ENCODE data around the gene AP2A2.

The AP2A2 gene

DNA sequence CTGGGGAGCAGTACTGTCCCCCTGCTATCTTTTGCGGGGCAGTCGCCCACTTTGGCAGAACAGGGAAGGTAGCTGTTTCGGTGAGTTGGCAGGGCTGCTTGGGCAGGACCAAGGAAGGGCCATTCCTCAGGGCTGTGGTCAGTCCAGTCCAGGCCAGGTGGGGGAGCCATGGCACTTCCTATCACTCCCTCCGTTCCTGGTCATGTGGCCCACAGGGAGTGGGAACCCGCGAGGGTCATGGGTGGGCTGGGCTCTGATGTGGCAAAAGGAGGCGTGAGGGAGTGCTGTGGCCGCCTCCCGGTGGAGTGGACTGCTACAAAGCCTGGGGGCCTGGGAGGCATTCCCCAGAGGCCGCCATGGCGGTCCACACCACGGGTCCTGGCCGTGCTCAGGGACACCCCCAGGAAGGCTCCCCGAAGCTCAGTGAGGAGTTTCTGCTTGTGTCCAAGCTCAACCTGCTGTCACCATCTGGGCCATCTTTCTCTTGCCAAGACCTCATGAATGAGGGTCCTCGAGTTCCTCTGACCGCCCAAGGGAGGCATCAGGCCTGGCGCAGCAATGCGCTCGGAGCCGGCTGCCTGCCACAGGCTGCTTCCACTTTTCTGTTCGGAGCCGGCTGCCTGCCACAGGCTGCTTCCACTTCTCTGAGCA, 27.0 kb upstream of the AP2A2 start:
- DNase-seq (ENCODE audit: low read depth, low spot score): no peak

DNA sequence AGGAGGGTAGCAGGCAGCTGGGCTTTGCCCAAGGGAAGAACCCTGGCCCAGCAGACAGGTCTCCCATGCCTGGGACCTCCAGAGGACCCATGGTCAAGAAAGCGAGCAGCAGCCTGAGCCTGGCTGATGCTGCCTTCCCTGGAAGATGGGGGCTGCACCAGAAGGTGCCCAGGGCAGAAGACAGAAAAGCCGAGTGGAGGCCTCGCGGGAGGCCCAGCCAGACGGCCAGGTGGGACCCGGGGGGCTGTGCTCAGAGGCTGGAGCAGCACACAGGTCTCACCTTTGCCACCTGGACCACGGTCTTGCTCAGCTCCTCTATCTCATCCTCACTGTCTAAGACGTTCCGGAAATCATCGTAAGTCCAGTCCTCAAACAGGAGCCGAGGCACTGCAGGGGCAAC, 25.9 kb upstream of the AP2A2 start:
- no peak for DNase-seq (ENCODE audit: low read depth, low spot score)

DNA sequence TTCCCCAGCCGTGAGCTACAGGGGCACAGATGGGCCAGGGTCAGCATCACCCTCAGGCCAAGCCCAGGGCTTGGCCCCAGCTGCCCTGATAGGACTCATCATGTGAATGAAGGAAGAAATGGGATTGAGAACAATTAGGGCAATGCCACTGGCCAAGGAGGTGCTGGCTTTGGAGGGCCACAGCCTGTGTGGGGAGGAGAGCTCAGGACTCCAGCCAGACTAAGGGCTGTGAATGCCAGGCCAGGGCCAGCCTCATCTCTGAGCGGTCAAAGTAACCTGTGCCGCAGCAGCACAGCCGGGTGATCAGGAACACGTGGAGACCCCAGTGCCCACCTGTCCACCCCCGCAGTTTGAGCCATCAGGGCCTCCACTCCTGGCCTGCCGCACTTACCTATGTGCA, 25.1 kb upstream of the AP2A2 start:
- DNase-seq (ENCODE audit: low read depth, low spot score): no peak

DNA sequence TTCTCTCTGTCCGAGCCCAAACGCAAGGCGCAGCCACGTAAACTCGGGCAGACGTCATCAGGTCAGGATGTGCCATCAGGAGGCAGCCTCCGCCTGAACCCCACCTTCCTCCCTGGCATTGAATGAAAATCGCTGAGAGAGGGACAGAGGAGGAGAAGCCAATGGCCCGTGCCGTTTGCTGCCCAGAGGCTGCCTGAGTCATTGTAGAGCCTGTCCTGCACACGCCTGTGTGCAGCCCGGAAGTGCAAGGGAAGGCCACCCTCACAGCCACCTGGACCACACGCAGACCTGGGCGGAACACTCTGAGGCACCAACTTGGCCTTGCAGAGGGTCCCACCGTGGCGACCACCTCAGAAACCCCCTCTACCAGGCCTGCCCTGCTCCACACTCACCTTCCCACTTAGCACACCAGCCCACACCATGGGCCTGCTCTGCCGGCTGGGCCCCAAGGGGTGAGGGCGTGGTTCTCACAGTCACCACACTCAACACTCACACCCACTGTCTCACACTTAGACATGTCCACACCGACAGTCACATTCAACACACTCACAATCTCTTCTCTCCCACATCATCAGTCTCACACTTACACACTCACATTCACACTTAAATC, 24.1 kb upstream of the AP2A2 start:
- no peak for DNase-seq (ENCODE audit: low read depth, low spot score)

DNA sequence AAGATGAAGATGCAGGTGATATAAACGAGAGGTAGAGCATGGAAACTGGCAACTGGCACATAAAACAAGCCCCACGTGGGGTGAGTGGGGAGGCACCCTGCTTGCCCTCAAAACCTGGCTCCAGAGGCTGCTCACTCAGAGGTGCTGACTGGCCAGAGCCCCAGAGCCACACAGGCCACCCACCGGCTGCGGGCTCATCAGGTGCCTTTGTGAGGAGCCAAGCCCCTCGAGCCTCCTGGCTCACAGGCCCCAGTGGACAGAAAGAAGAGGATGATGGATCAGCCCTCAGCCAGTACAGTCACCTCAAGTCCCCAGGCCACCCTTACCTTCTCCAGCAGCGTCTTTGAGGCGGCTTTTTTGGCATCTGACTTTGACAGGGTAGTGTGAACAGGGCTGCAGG, 21.3 kb upstream of the AP2A2 start:
- no peak for DNase-seq (ENCODE audit: low read depth, low spot score)

DNA sequence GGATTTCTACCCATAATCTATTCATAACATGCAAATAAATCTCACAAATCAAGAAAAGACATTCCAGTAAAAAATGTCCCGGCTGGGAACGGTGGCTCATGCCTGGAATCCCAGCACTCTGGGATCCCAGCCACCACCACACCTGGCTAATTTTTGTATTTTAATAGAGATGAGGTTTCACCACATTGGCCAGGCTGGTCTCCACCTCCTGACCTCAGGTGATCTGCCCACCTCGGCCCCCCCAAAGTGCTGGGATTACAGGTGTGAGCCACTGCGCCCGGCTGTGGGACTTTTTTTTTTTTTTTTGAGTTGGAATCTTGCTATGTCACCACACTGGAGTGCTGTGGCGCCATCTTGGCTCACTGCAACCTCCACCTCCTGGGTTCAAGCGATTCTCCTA, 19.7 kb upstream of the AP2A2 start:
- no peak for DNase-seq (ENCODE audit: low read depth, low spot score)

DNA sequence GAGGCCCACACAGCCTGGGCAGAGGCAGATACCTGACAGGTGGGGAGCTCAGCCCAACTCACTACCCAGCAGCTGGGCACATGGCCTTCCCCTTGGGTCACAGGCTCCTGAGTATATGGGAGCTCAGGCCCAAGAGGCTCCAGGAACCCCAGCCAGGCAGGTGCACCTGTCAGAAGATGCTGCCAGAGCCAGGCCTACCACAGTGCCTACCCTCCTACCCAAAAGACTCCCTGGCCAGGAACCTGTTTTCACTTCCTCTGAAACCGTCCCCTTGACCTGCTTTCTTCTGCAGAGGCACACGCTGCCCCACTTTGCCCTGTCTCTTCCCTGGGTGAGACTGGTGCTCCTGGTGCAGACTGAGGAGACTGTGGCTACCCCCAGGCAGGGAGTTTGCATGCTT, 18.0 kb upstream of the AP2A2 start:
- no peak for DNase-seq (ENCODE audit: low read depth, low spot score)

DNA sequence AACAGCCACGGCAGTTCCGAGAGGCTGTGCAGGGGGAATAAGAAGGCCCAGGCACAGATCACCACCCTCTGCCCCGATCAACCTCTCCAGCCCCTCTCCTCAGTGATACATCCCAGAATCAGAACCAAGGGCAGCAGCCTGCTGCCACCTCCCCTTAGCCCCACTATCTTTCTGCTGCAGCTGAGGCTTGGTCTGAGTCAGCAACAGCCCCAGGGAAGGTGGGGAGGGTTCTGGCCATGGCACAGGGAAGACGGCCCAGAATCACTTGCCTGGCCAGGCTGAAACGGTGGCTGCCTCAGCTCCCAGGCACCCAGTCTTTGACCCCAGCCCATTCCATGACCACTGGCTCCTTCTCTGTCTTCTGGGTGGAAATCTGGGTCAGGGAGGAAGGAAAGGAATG, 17.4 kb upstream of the AP2A2 start:
- DNase-seq (ENCODE audit: low read depth, low spot score): no peak

DNA sequence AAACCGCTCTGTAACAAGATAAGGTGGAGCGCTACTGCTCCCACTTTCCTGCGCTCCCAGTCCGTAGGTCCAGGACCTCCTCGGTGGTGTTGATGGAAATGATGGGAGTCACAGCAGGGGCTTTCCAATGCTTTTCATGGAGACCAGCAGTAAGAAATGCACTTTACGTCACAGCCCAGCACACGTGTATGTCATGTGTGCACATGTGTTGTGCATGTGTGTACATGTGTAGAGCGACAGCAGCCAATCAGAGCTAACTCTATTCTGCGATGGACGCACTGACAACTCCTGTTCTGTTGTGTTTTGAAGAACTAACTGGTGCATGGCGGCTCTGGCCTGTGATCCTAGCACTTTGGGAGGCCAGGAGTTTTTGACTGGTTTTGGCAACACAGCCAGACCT, 16.3 kb upstream of the AP2A2 start:
- DNase-seq (ENCODE audit: low read depth, low spot score): no peak

DNA sequence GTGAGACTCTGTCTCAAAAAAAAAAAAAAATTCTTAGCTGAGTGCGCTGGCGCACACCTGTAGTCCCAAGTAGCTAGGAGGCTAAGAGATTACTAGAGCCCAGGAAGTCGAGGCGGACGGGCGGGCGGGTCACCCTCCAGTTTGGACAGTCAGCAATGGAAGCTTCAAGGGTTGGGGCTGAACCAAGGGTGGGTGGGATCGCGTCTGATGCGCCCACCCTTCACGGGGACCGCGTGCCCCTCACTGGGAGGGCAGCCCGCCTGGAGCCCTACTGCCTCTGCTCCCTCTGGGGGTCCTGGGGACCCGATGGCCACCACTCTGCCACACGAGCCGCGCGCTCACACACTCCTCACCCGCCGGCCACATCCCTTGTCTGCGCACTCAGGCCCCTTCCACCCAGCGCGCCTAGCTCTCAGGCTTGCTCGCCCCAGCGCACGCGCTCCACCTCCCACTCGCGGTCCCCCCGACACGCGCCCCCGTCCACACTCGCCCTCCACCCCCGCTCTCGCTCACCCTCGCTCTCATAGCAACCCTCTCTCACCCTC, 15.6 kb upstream of the AP2A2 start:
- DNase-seq (ENCODE audit: low read depth, low spot score): no peak

DNA sequence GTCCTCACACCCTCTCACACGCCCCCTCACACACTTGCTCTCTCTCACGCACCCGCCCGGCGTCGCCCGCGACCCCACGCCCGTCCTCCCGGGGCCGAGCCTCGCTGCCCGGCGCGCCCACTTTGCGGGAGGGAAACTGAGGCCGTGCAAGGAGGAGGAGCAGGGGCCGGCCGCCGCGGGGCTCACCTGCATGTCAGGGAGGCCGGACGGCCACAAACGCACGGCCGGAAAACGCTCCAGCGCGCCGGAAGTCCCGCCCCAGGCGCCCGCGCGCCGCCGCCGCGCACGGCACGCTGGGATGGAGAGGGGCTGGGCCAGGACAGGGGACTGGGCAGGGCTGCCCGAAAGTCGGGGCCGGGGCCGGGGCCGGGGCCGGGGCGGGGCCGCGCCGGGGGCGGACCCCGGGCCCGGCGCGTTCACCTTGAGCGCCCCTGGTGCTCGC, 15.1 kb upstream of the AP2A2 start, which contains the start of gene CHID1:
Gene CHID1, minus strand, starts transcription at position 222 of the 442 bp plus-strand sequence. CDS start 5,994 bp downstream, outside the sequence.
- DNase-seq (ENCODE audit: low read depth, low spot score): no peak

DNA sequence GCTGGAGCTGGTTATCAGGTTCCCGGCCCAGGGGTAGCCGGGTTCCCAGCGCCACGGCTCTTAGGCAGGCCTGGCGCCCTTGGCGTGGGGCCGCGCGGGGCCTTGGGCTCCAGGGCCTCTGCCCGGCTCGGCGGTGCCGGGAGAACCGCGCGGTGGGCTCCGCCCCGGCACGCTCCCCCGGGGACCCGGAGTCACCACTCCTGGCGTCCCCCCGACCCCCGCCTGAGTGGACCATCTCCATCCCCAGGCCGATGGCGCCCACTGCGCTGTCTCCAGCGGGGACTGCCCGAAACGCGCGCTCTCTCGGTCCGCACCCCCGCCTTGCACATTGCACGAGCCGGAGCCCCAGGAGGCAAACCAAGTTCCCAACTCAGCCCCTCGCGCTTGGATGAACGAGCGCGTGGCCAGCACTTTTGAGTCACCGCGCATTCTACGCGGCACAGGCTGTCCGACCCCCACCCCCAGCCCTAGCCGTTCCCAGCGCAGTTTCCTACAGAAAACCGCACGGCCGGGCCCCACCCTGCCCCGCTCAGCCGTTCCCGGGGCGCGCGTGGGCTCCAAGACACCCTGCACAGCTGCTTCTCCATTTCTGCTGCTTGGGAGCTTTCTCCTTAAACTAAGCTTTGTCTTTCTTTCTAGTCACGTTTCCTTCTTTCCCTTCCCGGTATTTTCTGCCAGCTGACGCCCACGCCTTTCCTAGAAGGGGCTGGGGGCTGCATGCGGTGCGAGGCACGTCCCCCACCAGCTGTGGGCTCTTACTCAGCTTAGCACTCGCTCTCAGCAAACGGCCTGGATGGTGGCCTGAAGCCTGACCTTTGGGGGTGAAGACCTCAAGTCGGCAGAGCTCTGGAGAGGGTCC, 14.4 kb upstream of the AP2A2 start:
- DNase-seq (ENCODE audit: low read depth, low spot score): no peak

DNA sequence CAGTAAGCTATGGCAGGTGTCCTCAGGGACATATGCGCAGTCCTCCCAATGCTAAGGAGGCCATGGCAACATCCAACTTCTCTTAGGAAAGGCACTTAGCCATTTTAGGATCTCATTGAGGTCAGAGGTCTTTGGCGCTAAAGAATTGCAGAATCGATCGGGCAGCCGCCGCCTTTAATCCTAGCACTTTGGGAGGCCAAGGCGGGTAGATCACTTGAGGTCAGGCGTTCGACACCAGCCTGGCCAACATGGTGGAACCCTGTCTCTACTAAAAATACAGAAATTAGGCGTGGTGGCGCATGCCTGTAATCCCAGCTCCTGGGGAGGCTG, 13.8 kb upstream of the AP2A2 start:
- no peak for DNase-seq (ENCODE audit: low read depth, low spot score)

DNA sequence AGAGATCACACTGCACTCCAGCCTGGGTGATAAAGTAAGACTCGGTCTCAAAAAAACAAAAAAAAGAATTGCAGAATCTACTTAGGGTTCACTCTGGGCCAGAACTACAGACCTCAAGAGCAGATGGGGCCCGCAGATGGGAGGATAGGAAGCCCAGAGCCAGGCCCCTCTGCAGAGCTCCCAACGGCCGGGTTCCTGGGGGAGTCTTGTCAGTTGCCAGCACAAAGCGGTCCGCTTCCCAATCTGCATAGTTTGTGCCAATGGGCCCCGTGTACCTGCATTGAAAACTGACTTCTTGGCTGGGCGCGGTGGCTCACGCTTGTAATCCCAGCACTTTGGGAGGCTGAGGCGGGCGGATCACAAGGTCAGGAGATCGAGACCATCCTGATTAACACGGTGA, 13.4 kb upstream of the AP2A2 start:
- no peak for DNase-seq (ENCODE audit: low read depth, low spot score)

DNA sequence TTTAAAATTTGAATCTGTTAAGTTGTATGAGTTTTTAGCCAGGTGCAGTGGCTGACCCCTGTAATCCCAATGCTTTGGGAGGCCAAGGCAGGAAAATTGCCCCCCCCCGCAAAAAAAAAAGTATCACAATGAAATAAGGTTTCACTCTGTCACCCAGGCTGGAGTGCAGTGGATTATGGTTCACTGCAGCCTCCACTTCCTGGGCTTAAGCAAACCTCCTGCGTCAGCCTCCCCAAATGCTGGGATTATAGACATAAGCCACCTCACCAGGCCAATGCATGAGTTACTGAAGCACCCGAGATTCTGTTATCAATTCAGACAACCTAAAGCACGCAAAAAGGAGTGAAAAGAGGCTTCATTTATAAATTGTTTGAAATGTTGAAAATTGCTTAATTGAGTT, 12.6 kb upstream of the AP2A2 start:
- DNase-seq (ENCODE audit: low read depth, low spot score): no peak

DNA sequence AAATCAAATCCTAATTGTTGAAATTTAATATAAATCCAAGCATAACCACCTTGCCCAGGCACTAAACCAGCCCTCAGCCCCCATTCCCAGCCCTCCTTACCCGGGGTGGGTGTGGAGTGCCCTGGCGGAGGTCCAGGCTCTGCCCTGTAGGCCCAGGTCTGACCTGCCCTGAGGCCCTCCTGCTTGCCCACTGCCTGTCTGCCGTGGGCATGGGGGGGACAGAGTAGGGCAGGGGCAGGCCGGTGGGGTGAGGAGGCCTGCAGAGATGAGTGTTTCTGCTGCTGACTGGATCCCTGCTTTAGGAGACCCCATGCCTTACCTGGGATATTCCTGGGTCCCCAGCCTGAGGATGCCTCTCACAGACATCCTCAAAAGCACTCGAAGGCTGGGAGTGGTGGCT, 11.5 kb upstream of the AP2A2 start:
- no peak for DNase-seq (ENCODE audit: low read depth, low spot score)

DNA sequence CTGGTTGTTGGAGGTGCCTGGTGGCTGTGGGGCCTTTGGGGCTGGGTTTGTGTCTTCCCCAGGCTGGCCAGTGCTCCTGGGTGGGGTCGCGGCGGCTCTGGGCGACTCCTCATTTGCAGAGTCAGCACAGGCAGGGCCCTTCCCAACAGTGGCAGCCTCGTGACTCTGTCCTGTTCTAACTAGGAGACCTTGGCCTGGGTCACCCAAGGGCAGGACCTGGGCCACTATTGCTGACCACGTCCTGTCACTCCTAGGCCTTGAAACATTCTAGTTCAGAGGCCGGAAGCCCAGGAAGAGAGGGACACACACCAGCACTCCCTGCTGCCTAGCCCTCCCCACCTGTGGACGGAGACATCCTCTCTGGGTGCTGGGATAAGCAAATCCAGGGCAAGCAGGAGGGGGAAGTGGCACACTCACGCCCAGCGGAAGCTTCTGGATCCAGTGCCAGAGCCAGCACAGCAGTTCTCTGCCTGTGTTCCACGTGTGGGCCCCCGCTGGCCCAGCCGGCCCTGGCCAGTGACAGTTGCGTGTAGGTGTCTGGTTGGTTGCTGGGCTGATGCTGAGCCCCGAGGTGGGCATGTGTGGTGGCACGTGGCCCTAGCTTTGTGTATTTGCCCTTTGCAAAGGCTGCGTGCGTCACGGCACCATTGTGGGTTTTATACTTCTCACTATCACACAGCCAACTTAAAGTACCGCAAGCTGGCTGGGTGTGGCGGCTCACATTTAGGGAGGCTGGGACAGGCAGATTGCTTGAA, 10.7 kb upstream of the AP2A2 start:
- DNase-seq (ENCODE audit: low read depth, low spot score): no peak

DNA sequence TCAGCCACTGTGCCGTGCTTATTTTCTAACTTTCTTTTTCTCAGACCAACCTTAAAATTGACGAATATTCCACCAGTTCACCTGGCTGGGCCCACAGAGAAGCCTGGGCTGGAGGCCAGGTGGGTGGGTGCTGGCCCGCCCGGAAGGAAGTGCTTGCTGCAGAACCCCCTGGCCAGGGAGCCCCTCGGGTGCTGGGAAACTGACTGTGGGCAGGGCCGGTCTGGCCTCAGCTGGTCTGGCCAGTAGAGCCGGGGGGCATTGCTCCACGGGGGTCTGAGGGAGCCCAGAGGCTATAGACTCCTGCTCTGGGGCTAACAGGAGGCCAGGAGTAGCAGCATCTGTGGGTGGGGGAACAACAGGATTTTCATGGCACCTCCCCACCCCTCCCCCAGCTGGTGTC, 8.2 kb upstream of the AP2A2 start:
- DNase-seq (ENCODE audit: low read depth, low spot score): no peak

DNA sequence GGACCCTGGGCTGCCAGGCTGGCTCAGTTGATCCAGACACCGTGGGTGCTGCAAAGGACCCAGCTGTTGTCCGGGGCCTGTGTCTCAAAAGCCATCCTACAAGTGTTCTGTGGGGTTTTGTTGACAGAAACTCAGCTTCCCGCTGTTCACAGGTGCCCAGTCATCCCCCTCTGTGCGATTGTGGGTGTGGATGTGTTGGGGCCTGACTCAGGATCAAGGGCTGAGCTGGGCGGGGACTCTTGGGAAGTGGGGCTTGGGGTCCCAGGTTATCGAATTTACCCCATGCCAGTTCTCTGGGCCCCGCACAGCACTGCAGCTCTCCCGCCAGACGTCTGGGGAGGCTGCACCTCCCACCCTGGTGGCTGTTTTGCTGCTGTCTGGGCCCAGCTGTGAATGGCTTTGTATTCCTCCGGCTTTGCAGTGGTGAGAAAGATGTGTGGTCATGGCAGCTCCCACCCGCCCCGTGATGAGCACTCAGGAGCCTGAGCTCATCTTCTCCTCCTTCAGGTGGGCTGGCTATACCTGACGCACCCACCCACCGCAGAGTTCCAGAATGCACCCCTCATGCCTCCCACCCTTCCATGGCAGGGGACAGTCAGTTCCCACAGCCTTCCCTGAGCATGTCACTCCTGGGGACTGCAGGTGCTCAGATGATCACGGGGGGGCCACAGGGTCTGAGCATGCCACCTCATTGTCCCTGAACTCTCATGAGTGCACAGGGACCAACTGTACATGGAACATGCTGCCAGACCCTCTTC, 3.6 kb upstream of the AP2A2 start:
- DNase-seq (ENCODE audit: low read depth, low spot score): no peak

DNA sequence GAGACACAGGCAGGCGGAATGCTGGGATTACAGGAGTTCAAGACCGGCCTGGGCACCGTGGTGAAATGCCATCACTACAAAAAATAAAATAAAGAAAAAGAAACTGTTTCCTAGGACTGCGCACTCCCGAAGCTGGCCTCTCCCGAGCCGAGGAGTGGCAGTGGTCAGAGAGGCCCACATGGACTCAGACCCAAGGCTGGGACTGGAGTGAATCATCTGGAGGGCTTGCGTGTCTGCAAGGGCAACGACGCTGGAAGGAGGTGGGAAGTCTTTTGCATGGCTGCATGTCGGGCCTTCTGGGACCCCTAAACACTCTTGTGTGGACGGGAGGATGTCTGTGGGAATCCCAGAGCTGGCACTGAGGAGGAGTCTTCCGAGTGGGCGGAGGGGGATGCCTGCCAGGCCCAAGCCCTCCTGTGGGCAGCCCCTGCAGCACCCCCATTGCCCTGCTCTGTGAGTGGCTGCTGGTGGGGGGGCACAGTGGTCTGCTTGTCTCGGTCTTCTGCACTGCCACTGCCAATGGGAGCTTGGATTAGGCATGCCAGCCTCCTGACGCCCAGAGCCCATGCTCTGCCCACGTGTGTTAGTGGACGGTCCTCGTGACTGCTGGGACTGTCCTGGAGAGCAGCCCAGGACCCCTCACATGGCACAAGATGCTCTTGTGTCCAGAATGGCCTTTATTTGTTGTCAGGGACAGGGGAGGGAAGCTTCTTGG, 1.8 kb upstream of the AP2A2 start:
- no peak for DNase-seq (ENCODE audit: low read depth, low spot score)

Data from iPS DF 19.7 (cell line).